A549 (cell line): Measurements from ENCODE around the gene ZFPM1. TPM values are rescaled to one million over a fixed set of nuclear protein-coding genes. Genes with fewer than 3 reads are reported as not detected.

Experiments used
- ATAC-seq, 2 experiments: fragments of 200-7000 bp in 1 of 2; fragments of >200 bp in 1 of 2; cut with Nextera tagmentation in 1 of 2; cut with Tn5 transposase in 1 of 2; 3 replicates each; pipeline versions ENCODE4 v1.8.0 to v1.9.1; 2018 to 2020; ENCODE audit warnings: mild to moderate bottlenecking in 1 of 2, moderate library complexity in 1 of 2
- CTCF ChIA-PET: fragments of 300-600 bp; sonication (Branson Sonifier 250); formaldehyde crosslinking; extraction: SDS; loops from one replicate; lab custom pipeline; 2021; ENCODE audit warnings: antibody characterized with exemption, inconsistent platforms; lab: Yijun Ruan, JAX
- POLR2A ChIA-PET: fragments of 350-600 bp; formaldehyde crosslinking; extraction: SDS; loops from one replicate; lab custom pipeline; 2021; ENCODE audit warnings: antibody characterized with exemption, inconsistent platforms; lab: Yijun Ruan, JAX
- DNase-seq, 2 experiments: peaks; one replicate each; pipeline versions ENCODE4 v3.0.0 to v3.0.0-alpha.2; 2011 to 2016; ENCODE audit warnings: low read depth in 1 of 2, low spot score in 1 of 2
- FAIRE-seq: peaks from 2 replicates; lab custom pipeline; 2011; peaks lifted over from hg19 to GRCh38; lab: Jason Lieb, UNC
- H3K27ac ChIP-seq, 2 experiments: fragments of >200 bp; sonication (Bioruptor Twin); formaldehyde crosslinking; 3 replicates each; pipeline ENCODE4 v1.5.1; 2016 to 2017
- H3K4me1 ChIP-seq: fragments of >200 bp; sonication (Bioruptor Twin); formaldehyde crosslinking; 3 replicates; pipeline ENCODE4 v1.6.1; 2016
- H3K4me2 ChIP-seq: fragments of >200 bp; sonication (Bioruptor Twin); formaldehyde crosslinking; 3 replicates; pipeline ENCODE4 v1.6.1; 2016
- H3K4me3 ChIP-seq: fragments of >200 bp; sonication (Bioruptor Twin); formaldehyde crosslinking; 3 replicates; pipeline ENCODE4 v1.5.1; 2016
- H3K9me3 ChIP-seq: fragments of >200 bp; sonication (Bioruptor Twin); formaldehyde crosslinking; 3 replicates; pipeline ENCODE4 v1.6.1; 2016
- ATOH8 ChIP-seq: fragments of 250-450 bp; sonication (Bioruptor Pico); IDR thresholded peaks from 2 replicates; pipeline ENCODE4 v1.5.0; 2020; ENCODE audit warnings: low read depth, mild to moderate bottlenecking, moderate library complexity
- CTCF ChIP-seq: fragments of >200 bp; sonication (Bioruptor Twin); formaldehyde crosslinking; IDR thresholded peaks from 3 replicates; pipeline ENCODE4 v1.5.1; 2016
- ELK1 ChIP-seq: fragments of 150-350 bp; IDR thresholded peaks from 2 replicates; pipeline ENCODE4 v1.6.1; 2014; ENCODE audit warnings: low read depth, mild to moderate bottlenecking, low read length
- GATA3 ChIP-seq: IDR thresholded peaks from 2 replicates; pipeline ENCODE4 v1.6.1; 2012; ENCODE audit warnings: borderline replicate concordance
- HDAC2 ChIP-seq: fragments of 200-600 bp; sonication (generic); IDR thresholded peaks from 2 replicates; pipeline ENCODE4 v1.6.1; 2016
- HES2 ChIP-seq: fragments of >200 bp; sonication (Bioruptor Twin); formaldehyde crosslinking; IDR thresholded peaks from 2 replicates; pipeline ENCODE4 v1.6.1; 2016
- JUNB ChIP-seq: fragments of >200 bp; sonication (Bioruptor Twin); formaldehyde crosslinking; IDR thresholded peaks from 2 replicates; pipeline ENCODE4 v1.6.1; 2016
- PBX3 ChIP-seq: IDR thresholded peaks from 2 replicates; pipeline ENCODE4 v1.6.1; 2012
- RAD21 ChIP-seq, 2 experiments: fragments of >200 bp in 1 of 2; sonication (Bioruptor Twin) in 1 of 2; formaldehyde crosslinking in 1 of 2; IDR thresholded peaks in 1 of 2; conservative IDR thresholded peaks in 1 of 2; 2 replicates in 1 of 2; 3 replicates in 1 of 2; pipeline ENCODE4 v1.6.1; 2012 to 2018; ENCODE audit warnings: inconsistent platforms in 1 of 2
- RARB ChIP-seq: fragments of 250-450 bp; sonication (Bioruptor Pico); IDR thresholded peaks from 2 replicates; pipeline ENCODE4 v1.8.0; 2021; ENCODE audit warnings: mild to moderate bottlenecking, moderate library complexity
- REST ChIP-seq: fragments of 200-600 bp; sonication (generic); IDR thresholded peaks from 2 replicates; pipeline ENCODE4 v1.6.1; 2016; ENCODE audit warnings: antibody characterized with exemption, mild to moderate bottlenecking, moderate library complexity
- SMC3 ChIP-seq: fragments of >200 bp; sonication (Bioruptor Twin); formaldehyde crosslinking; IDR thresholded peaks from 3 replicates; pipeline ENCODE4 v1.6.1; 2018; ENCODE audit warnings: inconsistent platforms
- SREBF2 ChIP-seq: fragments of 450-650 bp; IDR thresholded peaks from 2 replicates; pipeline ENCODE4 v1.6.1; 2014; ENCODE audit warnings: mild to moderate bottlenecking, moderate library complexity
- TP53 ChIP-seq: fragments of 250-450 bp; sonication (Bioruptor Pico); IDR thresholded peaks from 2 replicates; pipeline ENCODE4 v1.5.0; 2021; ENCODE audit warnings: mild to moderate bottlenecking, moderate library complexity
- USF2 ChIP-seq: fragments of 450-650 bp; IDR thresholded peaks from 2 replicates; pipeline ENCODE4 v1.6.1; 2014; ENCODE audit warnings: antibody characterized with exemption
- WGBS: methylation state at CpG from one replicate; pipeline ENCODE4 v1.1.6; 2017; ENCODE audit errors: missing lambda C conversion rate; 5-methylcytosine and 5-hydroxymethylcytosine counted together
- polyA plus RNA-seq, 4 experiments: library from polyadenylated mRNA; depleted of rRNA in 3 of 4; stranded (reverse); fragments of >200 nt; fragmentation: RNase III in 1 of 4; extraction: RNeasy Plus Mini Kit Qiagen cat#74134 plus additional on column Dnase treatment in 1 of 4; gene quantifications; 2 replicates in 3 of 4; 3 replicates in 1 of 4; pipeline ENCODE4 v1.2.3, GENCODE V29; 2011 to 2017

The ZFPM1 gene
- polyA plus RNA-seq, 2 of the 4 experiments (the other 2 are of a cell fraction), result 0.36 to 2.5 TPM

- DNase-seq (peak; percentile 76 to 91), ATAC-seq (peak; percentile 71 to 91), FAIRE-seq (no peak)
- peaks cover 13% of the 10 kb centered on the region; the same call in 2 of the 3 replicates for H3K4me1 ChIP-seq
- H3K4me2 ChIP-seq, result peak overlapping the region; percentile 35
- no peaks in the 10 kb centered on the region for H3K9me3 ChIP-seq
- H3K4me3 ChIP-seq, result no peak overlapping the region
- TF ChIP-seq ATOH8 (CRISPR knock-in tag), result no peak
- no peak for TF ChIP-seq RARB (CRISPR knock-in tag)
- no peak for TF ChIP-seq REST
- no peak for TF ChIP-seq JUNB
- TF ChIP-seq HES2, result no peak
- no peak for TF ChIP-seq PBX3
- TF ChIP-seq GATA3, result no peak
- peak; percentile 96 for TF ChIP-seq SMC3
- no peak for TF ChIP-seq HDAC2
- no peak for TF ChIP-seq ELK1
- TF ChIP-seq USF2, result no peak
- TF ChIP-seq SREBF2, result no peak
- peak; percentile 95 to 96 for TF ChIP-seq RAD21 (conservative IDR thresholded peaks at IDR 0.05 in 1 of 2, IDR thresholded peaks at IDR 0.05 in 1 of 2)
- TF ChIP-seq CTCF, result peak; percentile 93
- TF ChIP-seq TP53 (CRISPR knock-in tag), result no peak
- ChIA-PET POLR2A (no interaction called here), CTCF (interaction anchor here (0.6 to 1.7 kb wide), 6 partner anchors 9 to 118 kb away, joined by 3 to 10 read pairs (median 5); no protein-coding TSS in a partner anchor)
- WGBS, result 49% methylated on average over 8 of the region's 40 CpGs
- peak overlapping the region; percentile 5 to 62; a peak in 4 of 6 replicates for H3K27ac ChIP-seq
Observed at GRCh38 chr16:88442727-88443576, 10.1 kb upstream of the ZFPM1 start.
